ENCODE measurements around the gene ZNF784. TPM values are rescaled to one million over a fixed set of nuclear protein-coding genes. Genes with fewer than 3 reads are reported as not detected.

ZNF784 gene
- total and polyA plus RNA-seq, 9 of the 15 experiments (the other 6 are each of a cell fraction or from before 2014, with no cell fraction given): 0.14 to 6.1 (median 2.1) TPM

DNA sequence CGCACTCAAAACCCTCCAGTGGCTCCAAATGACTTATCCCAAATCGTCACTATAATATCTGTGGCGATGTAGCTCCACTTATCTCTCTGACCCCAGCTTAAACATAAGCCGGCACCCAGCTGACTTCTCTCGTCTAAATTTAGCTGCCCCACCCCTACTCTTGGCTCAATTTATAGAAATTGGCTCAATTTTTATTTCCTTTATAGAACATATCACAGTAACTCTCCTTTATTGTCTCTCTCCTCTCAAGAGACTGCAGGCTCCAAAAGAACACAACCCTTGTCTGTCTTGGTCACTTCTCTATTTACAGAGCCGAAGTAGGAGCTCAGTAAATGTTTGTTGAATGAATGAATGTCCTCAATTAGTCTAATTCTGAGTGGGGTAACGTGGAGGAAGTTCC, 805 bp downstream of the ZNF784 start (continued):
- TF ChIP-seq, protein P1, sequence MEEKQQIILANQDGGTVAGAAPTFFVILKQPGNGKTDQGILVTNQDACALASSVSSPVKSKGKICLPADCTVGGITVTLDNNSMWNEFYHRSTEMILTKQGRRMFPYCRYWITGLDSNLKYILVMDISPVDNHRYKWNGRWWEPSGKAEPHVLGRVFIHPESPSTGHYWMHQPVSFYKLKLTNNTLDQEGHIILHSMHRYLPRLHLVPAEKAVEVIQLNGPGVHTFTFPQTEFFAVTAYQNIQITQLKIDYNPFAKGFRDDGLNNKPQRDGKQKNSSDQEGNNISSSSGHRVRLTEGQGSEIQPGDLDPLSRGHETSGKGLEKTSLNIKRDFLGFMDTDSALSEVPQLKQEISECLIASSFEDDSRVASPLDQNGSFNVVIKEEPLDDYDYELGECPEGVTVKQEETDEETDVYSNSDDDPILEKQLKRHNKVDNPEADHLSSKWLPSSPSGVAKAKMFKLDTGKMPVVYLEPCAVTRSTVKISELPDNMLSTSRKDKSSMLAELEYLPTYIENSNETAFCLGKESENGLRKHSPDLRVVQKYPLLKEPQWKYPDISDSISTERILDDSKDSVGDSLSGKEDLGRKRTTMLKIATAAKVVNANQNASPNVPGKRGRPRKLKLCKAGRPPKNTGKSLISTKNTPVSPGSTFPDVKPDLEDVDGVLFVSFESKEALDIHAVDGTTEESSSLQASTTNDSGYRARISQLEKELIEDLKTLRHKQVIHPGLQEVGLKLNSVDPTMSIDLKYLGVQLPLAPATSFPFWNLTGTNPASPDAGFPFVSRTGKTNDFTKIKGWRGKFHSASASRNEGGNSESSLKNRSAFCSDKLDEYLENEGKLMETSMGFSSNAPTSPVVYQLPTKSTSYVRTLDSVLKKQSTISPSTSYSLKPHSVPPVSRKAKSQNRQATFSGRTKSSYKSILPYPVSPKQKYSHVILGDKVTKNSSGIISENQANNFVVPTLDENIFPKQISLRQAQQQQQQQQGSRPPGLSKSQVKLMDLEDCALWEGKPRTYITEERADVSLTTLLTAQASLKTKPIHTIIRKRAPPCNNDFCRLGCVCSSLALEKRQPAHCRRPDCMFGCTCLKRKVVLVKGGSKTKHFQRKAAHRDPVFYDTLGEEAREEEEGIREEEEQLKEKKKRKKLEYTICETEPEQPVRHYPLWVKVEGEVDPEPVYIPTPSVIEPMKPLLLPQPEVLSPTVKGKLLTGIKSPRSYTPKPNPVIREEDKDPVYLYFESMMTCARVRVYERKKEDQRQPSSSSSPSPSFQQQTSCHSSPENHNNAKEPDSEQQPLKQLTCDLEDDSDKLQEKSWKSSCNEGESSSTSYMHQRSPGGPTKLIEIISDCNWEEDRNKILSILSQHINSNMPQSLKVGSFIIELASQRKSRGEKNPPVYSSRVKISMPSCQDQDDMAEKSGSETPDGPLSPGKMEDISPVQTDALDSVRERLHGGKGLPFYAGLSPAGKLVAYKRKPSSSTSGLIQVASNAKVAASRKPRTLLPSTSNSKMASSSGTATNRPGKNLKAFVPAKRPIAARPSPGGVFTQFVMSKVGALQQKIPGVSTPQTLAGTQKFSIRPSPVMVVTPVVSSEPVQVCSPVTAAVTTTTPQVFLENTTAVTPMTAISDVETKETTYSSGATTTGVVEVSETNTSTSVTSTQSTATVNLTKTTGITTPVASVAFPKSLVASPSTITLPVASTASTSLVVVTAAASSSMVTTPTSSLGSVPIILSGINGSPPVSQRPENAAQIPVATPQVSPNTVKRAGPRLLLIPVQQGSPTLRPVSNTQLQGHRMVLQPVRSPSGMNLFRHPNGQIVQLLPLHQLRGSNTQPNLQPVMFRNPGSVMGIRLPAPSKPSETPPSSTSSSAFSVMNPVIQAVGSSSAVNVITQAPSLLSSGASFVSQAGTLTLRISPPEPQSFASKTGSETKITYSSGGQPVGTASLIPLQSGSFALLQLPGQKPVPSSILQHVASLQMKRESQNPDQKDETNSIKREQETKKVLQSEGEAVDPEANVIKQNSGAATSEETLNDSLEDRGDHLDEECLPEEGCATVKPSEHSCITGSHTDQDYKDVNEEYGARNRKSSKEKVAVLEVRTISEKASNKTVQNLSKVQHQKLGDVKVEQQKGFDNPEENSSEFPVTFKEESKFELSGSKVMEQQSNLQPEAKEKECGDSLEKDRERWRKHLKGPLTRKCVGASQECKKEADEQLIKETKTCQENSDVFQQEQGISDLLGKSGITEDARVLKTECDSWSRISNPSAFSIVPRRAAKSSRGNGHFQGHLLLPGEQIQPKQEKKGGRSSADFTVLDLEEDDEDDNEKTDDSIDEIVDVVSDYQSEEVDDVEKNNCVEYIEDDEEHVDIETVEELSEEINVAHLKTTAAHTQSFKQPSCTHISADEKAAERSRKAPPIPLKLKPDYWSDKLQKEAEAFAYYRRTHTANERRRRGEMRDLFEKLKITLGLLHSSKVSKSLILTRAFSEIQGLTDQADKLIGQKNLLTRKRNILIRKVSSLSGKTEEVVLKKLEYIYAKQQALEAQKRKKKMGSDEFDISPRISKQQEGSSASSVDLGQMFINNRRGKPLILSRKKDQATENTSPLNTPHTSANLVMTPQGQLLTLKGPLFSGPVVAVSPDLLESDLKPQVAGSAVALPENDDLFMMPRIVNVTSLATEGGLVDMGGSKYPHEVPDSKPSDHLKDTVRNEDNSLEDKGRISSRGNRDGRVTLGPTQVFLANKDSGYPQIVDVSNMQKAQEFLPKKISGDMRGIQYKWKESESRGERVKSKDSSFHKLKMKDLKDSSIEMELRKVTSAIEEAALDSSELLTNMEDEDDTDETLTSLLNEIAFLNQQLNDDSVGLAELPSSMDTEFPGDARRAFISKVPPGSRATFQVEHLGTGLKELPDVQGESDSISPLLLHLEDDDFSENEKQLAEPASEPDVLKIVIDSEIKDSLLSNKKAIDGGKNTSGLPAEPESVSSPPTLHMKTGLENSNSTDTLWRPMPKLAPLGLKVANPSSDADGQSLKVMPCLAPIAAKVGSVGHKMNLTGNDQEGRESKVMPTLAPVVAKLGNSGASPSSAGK (IDR thresholded peaks at IDR 0.05): no peak
- TF ChIP-seq MBD2 (IDR thresholded peaks at IDR 0.05; ENCODE audit: borderline replicate concordance, low read depth) (peak; percentile 17; the same call in 1 of the 2 replicates), FOXP1 (CRISPR knock-in tag; IDR thresholded peaks at IDR 0.05) (0 out of 2 replicates have a peak, but pooled peaks have one; percentile 30), CBFA2T3 (IDR thresholded peaks at IDR 0.05) (peak; percentile 35), NCOR1 (IDR thresholded peaks at IDR 0.05) (no peak), RNF2 (IDR thresholded peaks at IDR 0.05) (no peak), ZNF175 (CRISPR knock-in tag; IDR thresholded peaks at IDR 0.05; ENCODE audit: low read depth) (no peak), MEF2A (IDR thresholded peaks at IDR 0.05; ENCODE audit: control insufficient read depth, low read depth, low read length) (peak; percentile 56; the same call in 1 of the 2 replicates), FOXA3 (CRISPR knock-in tag; conservative IDR thresholded peaks at IDR 0.05 in 1 of 2, IDR thresholded peaks at IDR 0.05 in 1 of 2) (peak in 1 of 2 experiments; percentile 73; a peak in 1 of 4 replicates), ZNF3 (CRISPR knock-in tag; IDR thresholded peaks at IDR 0.05) (0 out of 2 replicates have a peak, but pooled peaks have one; percentile 25), FOXK1 (CRISPR knock-in tag; IDR thresholded peaks at IDR 0.05; ENCODE audit: borderline replicate concordance) (no peak), ZNF766 (CRISPR knock-in tag; conservative IDR thresholded peaks at IDR 0.05) (no peak), CHCHD3 (CRISPR knock-in tag; IDR thresholded peaks at IDR 0.05) (no peak)
- TF ChIP-seq, protein P2, sequence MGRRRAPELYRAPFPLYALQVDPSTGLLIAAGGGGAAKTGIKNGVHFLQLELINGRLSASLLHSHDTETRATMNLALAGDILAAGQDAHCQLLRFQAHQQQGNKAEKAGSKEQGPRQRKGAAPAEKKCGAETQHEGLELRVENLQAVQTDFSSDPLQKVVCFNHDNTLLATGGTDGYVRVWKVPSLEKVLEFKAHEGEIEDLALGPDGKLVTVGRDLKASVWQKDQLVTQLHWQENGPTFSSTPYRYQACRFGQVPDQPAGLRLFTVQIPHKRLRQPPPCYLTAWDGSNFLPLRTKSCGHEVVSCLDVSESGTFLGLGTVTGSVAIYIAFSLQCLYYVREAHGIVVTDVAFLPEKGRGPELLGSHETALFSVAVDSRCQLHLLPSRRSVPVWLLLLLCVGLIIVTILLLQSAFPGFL (CRISPR knock-in tag; IDR thresholded peaks at IDR 0.05): no peak

Data from K562 (cell line).